HCT116 (cell line): ENCODE measurements around the gene CLRN1. TPM values are rescaled to one million over a fixed set of nuclear protein-coding genes. Genes with fewer than 3 reads are reported as not detected.

Experiments used
- ATAC-seq: fragments of 200-7000 bp; cut with Tn5 transposase; 2 replicates; pipeline ENCODE4 v1.9.1; 2020; ENCODE audit warnings: mild to moderate bottlenecking, moderate library complexity
- BruUV-seq: library from RNA; stranded (reverse); fragments of 400-500 nt; replicated peaks from 2 replicates; lab custom pipeline; 2021; lab: Mats Ljungman, UMichigan
- CTCF ChIA-PET: fragments of 300-600 bp; sonication (Branson Sonifier 250); formaldehyde crosslinking; loops from one replicate; lab custom pipeline; 2021; ENCODE audit warnings: antibody characterized with exemption; lab: Charles Lee
- POLR2A ChIA-PET: fragments of 300-600, 350-600 bp; sonication (Branson Sonifier 250); formaldehyde crosslinking; loops from one replicate; lab custom pipeline; 2021; ENCODE audit warnings: antibody characterized with exemption; lab: Charles Lee
- RAD21 ChIA-PET, 2 experiments: fragments of 300-600 bp; sonication (Branson Sonifier 250); formaldehyde crosslinking; loops; one replicate each; lab custom pipeline; 2023; ENCODE audit warnings: low total read pairs in 2 of 2; ENCODE audit not compliant: uncharacterized antibody in 2 of 2, unreplicated experiment in 2 of 2, low non-redundant PET in 1 of 2; lab: Charles Lee
- DNase-seq: peaks from one replicate; pipeline ENCODE4 v3.0.0-alpha.2; 2010; ENCODE audit warnings: low read depth, low spot score
- H2AFZ ChIP-seq: fragments of 200-600 bp; shearing (Covaris generic), sonication (generic); 2 replicates; pipeline ENCODE4 v1.6.1; 2017; ENCODE audit warnings: low read depth, mixed run types, mixed read lengths, antibody characterized with exemption, low read length; ENCODE audit not compliant: poor library complexity, severe bottlenecking
- H3K27ac ChIP-seq: 2 replicates; pipeline ENCODE4 v1.5.1; 2012; ENCODE audit warnings: low read depth, low read length
- H3K27me3 ChIP-seq: fragments of 200-600 bp; sonication (generic); 2 replicates; pipeline ENCODE4 v1.6.1; 2016; ENCODE audit warnings: mixed run types, low read length, mixed read lengths; ENCODE audit not compliant: insufficient read depth
- H3K36me3 ChIP-seq, 2 experiments: fragments of 200-500 bp in 1 of 2; fragments of 200-600 bp in 1 of 2; sonication (Bioruptor generic) in 1 of 2; sonication (generic) in 1 of 2; 2 replicates each; pipeline versions ENCODE4 v1.5.1 to v1.6.1; 2014 to 2016; ENCODE audit warnings: low read length in 2 of 2, inconsistent platforms in 1 of 2, mixed read lengths in 1 of 2, mixed run types in 1 of 2; ENCODE audit not compliant: insufficient read depth in 2 of 2, control insufficient read depth in 1 of 2
- H3K4me1 ChIP-seq, 2 experiments: fragments of 200-600 bp in 1 of 2; sonication (generic) in 1 of 2; 2 replicates each; pipeline versions ENCODE4 v1.5.1 to v1.6.1; 2012 to 2017; ENCODE audit warnings: low read length in 2 of 2, inconsistent platforms in 1 of 2, mild to moderate bottlenecking in 1 of 2, mixed read lengths in 1 of 2, mixed run types in 1 of 2, moderate library complexity in 1 of 2; ENCODE audit not compliant: insufficient read depth in 2 of 2, control insufficient read depth in 1 of 2
- H3K4me2 ChIP-seq: fragments of 200-600 bp; sonication (generic); 2 replicates; pipeline ENCODE4 v1.6.1; 2017; ENCODE audit warnings: mixed run types, low read length, mixed read lengths
- H3K4me3 ChIP-seq, 2 experiments: fragments of 200-600 bp in 1 of 2; sonication (generic) in 1 of 2; replicated peaks in 1 of 2; 2 replicates each; pipeline ENCODE4 v1.5.1; 2011 to 2016; ENCODE audit warnings: low read length in 2 of 2, control low read depth in 1 of 2, low read depth in 1 of 2, mild to moderate bottlenecking in 1 of 2, mixed read lengths in 1 of 2, mixed run types in 1 of 2
- H3K79me2 ChIP-seq: fragments of 200-600 bp; sonication (generic); 2 replicates; pipeline ENCODE4 v1.6.1; 2017; ENCODE audit warnings: mild to moderate bottlenecking, mixed run types, low read length, moderate library complexity, mixed read lengths; ENCODE audit not compliant: insufficient read depth
- H3K9ac ChIP-seq: fragments of 200-600 bp; sonication (generic); 2 replicates; pipeline ENCODE4 v1.6.1; 2016; ENCODE audit warnings: low read length, mixed read lengths
- H3K9me2 ChIP-seq: fragments of 200-600 bp; sonication (generic), shearing (Covaris generic); 2 replicates; pipeline ENCODE4 v1.6.1; 2017; ENCODE audit warnings: mixed run types, mild to moderate bottlenecking, moderate library complexity; ENCODE audit not compliant: insufficient read depth
- H3K9me3 ChIP-seq, 2 experiments: fragments of 200-500 bp in 1 of 2; fragments of 200-600 bp in 1 of 2; sonication (Bioruptor generic) in 1 of 2; sonication (generic) in 1 of 2; 2 replicates each; pipeline ENCODE4 v1.6.1; 2014 to 2017; ENCODE audit warnings: low read length in 2 of 2, mixed read lengths in 2 of 2, inconsistent platforms in 1 of 2, low read depth in 1 of 2, mild to moderate bottlenecking in 1 of 2, mixed run types in 1 of 2, moderate library complexity in 1 of 2; ENCODE audit not compliant: control insufficient read depth in 1 of 2, insufficient read depth in 1 of 2
- H4K20me1 ChIP-seq: fragments of 200-600 bp; sonication (generic), shearing (Covaris generic); 2 replicates; pipeline ENCODE4 v1.6.1; 2017; ENCODE audit warnings: mixed run types, mild to moderate bottlenecking, moderate library complexity; ENCODE audit not compliant: insufficient read depth
- CBX3 ChIP-seq: IDR thresholded peaks from 2 replicates; pipeline ENCODE4 v1.6.1; 2012; ENCODE audit warnings: low read depth
- CEBPB ChIP-seq: IDR thresholded peaks from 2 replicates; pipeline ENCODE4 v1.6.1; 2012; ENCODE audit warnings: low read depth
- ELF1 ChIP-seq: IDR thresholded peaks from 2 replicates; pipeline ENCODE4 v1.6.1; 2012; ENCODE audit warnings: low read depth, borderline replicate concordance
- EZH2phosphoT487 ChIP-seq: fragments of 200-600 bp; IDR thresholded peaks from 2 replicates; pipeline ENCODE4 v1.6.1; 2018; ENCODE audit warnings: antibody characterized with exemption, borderline replicate concordance
- FOSL1 ChIP-seq: IDR thresholded peaks from 2 replicates; pipeline ENCODE4 v1.6.1; 2012; ENCODE audit warnings: low read depth
- JUND ChIP-seq: IDR thresholded peaks from 2 replicates; pipeline ENCODE4 v1.6.1; 2012
- POLR2AphosphoS5 ChIP-seq: IDR thresholded peaks from 2 replicates; pipeline ENCODE4 v1.6.1; 2011; ENCODE audit warnings: mild to moderate bottlenecking, low read depth, low read length, moderate library complexity
- RAD21 ChIP-seq: IDR thresholded peaks from 2 replicates; pipeline ENCODE4 v1.6.1; 2012; ENCODE audit warnings: low read depth, mild to moderate bottlenecking
- SIN3A ChIP-seq: IDR thresholded peaks from 2 replicates; pipeline ENCODE4 v1.6.1; 2012; ENCODE audit warnings: low read depth
- SRF ChIP-seq: IDR thresholded peaks from 2 replicates; pipeline ENCODE4 v1.6.1; 2012; ENCODE audit warnings: low read depth
- TCF7L2 ChIP-seq: IDR thresholded peaks from 2 replicates; pipeline ENCODE4 v1.7.0; 2011; ENCODE audit warnings: borderline replicate concordance, inconsistent platforms; ENCODE audit not compliant: insufficient read depth, insufficient read length; ENCODE audit errors: extremely low read depth
- YY1 ChIP-seq: IDR thresholded peaks from 2 replicates; pipeline ENCODE4 v1.6.1; 2011; ENCODE audit warnings: low read length, low read depth, moderate library complexity, mild to moderate bottlenecking; ENCODE audit not compliant: insufficient replicate concordance; ENCODE audit errors: extremely low read depth
- ZFX ChIP-seq: fragments of 450-650 bp; IDR thresholded peaks from 2 replicates; pipeline ENCODE4 v1.6.1; 2017
- ZNF274 ChIP-seq: fragments of 200-500 bp; sonication (Bioruptor generic); IDR thresholded peaks from 2 replicates; pipeline ENCODE4 v1.6.1; 2014; ENCODE audit warnings: mild to moderate bottlenecking, low read depth, low read length, inconsistent platforms
- intact Hi-C: fragments of 100-400 bp; cut with micrococcal nuclease; formaldehyde crosslinking; loops from 2 replicates; pipeline ENCODE4 v1.10.0; 2022
- total RNA-seq: library from RNA; stranded (reverse); gene quantifications from one replicate; pipeline ENCODE4 v1.2.1, GENCODE V29; 2021; ENCODE audit not compliant: unreplicated experiment
- TF ChIP-seq, protein P1 (sequence below): IDR thresholded peaks from 2 replicates; pipeline ENCODE4 v1.6.1; 2012
- TF ChIP-seq, protein P2 (sequence below), 3 experiments: fragments of 200-600 bp in 1 of 3; sonication (generic) in 1 of 3; IDR thresholded peaks in 2 of 3; conservative IDR thresholded peaks in 1 of 3; 2 replicates each; pipeline ENCODE4 v1.5.1; 2012 to 2017; ENCODE audit warnings: low read depth in 2 of 3, low read length in 2 of 3, antibody characterized with exemption in 1 of 3, borderline replicate concordance in 1 of 3, control low read depth in 1 of 3, mild to moderate bottlenecking in 1 of 3, mixed read lengths in 1 of 3, mixed run types in 1 of 3, moderate library complexity in 1 of 3; ENCODE audit not compliant: insufficient read depth in 1 of 3
- TF ChIP-seq, protein P3 (sequence below): IDR thresholded peaks from 2 replicates; pipeline ENCODE4 v1.6.1; 2012

The CLRN1 gene
- total RNA-seq, 1 experiment from 2014 or later = not detected

DNA sequence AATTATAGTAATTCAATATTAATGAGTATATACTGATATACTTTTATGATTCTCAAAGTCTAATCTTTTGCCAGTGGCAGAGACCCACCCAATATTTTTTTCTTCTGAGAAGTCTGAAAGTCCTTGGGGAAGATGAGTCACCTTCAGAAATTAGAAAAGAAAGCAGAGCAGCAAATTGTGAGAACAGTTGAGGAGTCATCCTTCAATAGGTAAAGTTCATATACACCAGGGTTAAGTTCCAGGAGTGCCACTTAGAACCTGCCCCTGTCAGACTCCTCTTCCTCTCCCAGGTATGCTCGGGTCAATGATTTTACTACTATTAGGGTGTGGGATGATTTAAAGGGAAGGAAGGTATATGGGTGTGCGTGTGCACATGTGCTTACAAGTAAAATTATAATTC, 7.1 kb downstream of the CLRN1 start:
- H3K27ac ChIP-seq = no peak overlapping the region
- RAD21 ChIA-PET = no interaction called here
- CTCF ChIA-PET = no interaction called here
- no peaks in the 10 kb centered on the region for H3K36me3 ChIP-seq
- no peaks in the 10 kb centered on the region for H3K79me2 ChIP-seq
- TF ChIP-seq JUND (no peak), SIN3A (no peak), CBX3 (no peak)
- H3K4me2 ChIP-seq = no peak overlapping the region
- no peaks in the 10 kb centered on the region for H3K27me3 ChIP-seq
- intact Hi-C loops = no loop called here
- H2AFZ ChIP-seq = no peak overlapping the region
- H3K4me3 ChIP-seq = no peak overlapping the region
- no peaks in the 10 kb centered on the region for H3K9me3 ChIP-seq
- H3K9me2 ChIP-seq = no peaks in the 10 kb centered on the region
- H3K9ac ChIP-seq = no peak overlapping the region
- ATAC-seq (no peak), DNase-seq (no peak)
- no TSS peak for BruUV-seq
- POLR2A ChIA-PET = no interaction called here
- no peaks in the 10 kb centered on the region for H4K20me1 ChIP-seq
- peaks cover under 1 to 1% of the 10 kb centered on the region in 2 experiments; a peak in 3 of 4 replicates for H3K4me1 ChIP-seq

DNA sequence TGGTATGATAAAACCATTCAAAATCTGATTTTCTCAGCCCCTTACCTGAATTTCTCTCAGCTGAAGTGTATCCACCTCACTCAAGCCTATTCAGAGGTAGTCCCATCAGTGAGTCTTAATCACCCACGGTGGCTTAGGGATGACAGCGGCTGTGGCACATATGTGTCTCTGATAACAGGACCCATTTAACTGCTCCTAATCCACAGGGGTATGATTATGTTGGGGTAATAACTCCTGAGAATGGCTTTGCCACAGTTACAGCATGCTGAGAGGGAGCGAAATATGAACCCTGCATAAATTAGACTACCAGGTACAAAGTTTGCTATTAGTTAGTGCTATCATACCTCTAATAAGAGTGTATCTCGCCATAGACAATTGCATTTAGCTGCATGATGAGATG, 10.6 kb downstream of the CLRN1 start:
- no peaks in the 10 kb centered on the region for H4K20me1 ChIP-seq
- H3K9me3 ChIP-seq = no peaks in the 10 kb centered on the region
- no peak overlapping the region for H3K27ac ChIP-seq
- H2AFZ ChIP-seq = no peak overlapping the region
- BruUV-seq = no TSS peak
- ATAC-seq (no peak), DNase-seq (no peak)
- no peaks in the 10 kb centered on the region for H3K9me2 ChIP-seq
- H3K4me1 ChIP-seq = no peaks in the 10 kb centered on the region
- RAD21 ChIA-PET = no interaction called here
- no peaks in the 10 kb centered on the region for H3K27me3 ChIP-seq
- no peaks in the 10 kb centered on the region for H3K36me3 ChIP-seq
- no peak overlapping the region for H3K9ac ChIP-seq
- intact Hi-C loops = no loop called here
- POLR2A ChIA-PET = no interaction called here
- CTCF ChIA-PET = no interaction called here
- no peak overlapping the region for H3K4me3 ChIP-seq
- H3K79me2 ChIP-seq = no peaks in the 10 kb centered on the region
- H3K4me2 ChIP-seq = no peak overlapping the region
- TF ChIP-seq JUND = no peak
- no peak for TF ChIP-seq ZFX
- TF ChIP-seq, protein P1, sequence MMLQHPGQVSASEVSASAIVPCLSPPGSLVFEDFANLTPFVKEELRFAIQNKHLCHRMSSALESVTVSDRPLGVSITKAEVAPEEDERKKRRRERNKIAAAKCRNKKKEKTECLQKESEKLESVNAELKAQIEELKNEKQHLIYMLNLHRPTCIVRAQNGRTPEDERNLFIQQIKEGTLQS = no peak
- no peak for TF ChIP-seq TCF7L2
- TF ChIP-seq EZH2phosphoT487 = no peak
- TF ChIP-seq CEBPB = no peak
- no peak for TF ChIP-seq POLR2AphosphoS5
- TF ChIP-seq YY1 = no peak
- TF ChIP-seq SRF = no peak
- TF ChIP-seq ELF1 = no peak
- TF ChIP-seq, protein P2, sequence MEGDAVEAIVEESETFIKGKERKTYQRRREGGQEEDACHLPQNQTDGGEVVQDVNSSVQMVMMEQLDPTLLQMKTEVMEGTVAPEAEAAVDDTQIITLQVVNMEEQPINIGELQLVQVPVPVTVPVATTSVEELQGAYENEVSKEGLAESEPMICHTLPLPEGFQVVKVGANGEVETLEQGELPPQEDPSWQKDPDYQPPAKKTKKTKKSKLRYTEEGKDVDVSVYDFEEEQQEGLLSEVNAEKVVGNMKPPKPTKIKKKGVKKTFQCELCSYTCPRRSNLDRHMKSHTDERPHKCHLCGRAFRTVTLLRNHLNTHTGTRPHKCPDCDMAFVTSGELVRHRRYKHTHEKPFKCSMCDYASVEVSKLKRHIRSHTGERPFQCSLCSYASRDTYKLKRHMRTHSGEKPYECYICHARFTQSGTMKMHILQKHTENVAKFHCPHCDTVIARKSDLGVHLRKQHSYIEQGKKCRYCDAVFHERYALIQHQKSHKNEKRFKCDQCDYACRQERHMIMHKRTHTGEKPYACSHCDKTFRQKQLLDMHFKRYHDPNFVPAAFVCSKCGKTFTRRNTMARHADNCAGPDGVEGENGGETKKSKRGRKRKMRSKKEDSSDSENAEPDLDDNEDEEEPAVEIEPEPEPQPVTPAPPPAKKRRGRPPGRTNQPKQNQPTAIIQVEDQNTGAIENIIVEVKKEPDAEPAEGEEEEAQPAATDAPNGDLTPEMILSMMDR (IDR thresholded peaks at IDR 0.05 in 2 of 3, conservative IDR thresholded peaks at IDR 0.05 in 1 of 3; ENCODE audit: borderline replicate concordance in 1 of 3, insufficient read depth in 1 of 3, low read depth in 2 of 3, low read length in 2 of 3) = no peak
- no peak for TF ChIP-seq CBX3
- no peak for TF ChIP-seq ZNF274
- no peak for TF ChIP-seq RAD21
- TF ChIP-seq, protein P3, sequence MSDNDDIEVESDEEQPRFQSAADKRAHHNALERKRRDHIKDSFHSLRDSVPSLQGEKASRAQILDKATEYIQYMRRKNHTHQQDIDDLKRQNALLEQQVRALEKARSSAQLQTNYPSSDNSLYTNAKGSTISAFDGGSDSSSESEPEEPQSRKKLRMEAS = no peak
- no peak for TF ChIP-seq FOSL1
